H9 (cell line): Measurements from ENCODE around the gene GNA12. TPM values are rescaled to one million over a fixed set of nuclear protein-coding genes. Genes with fewer than 3 reads are reported as not detected.

Source experiments
- DNase-seq: peaks from one replicate; pipeline ENCODE4 v3.0.0-alpha.2; 2017
- H2AFZ ChIP-seq: one replicate; pipeline ENCODE4 v1.6.1; 2013; ENCODE audit warnings: mild to moderate bottlenecking, low read length, control low read depth, moderate library complexity
- H2AK5ac ChIP-seq: 2 replicates; pipeline ENCODE4 v1.6.1; 2013; ENCODE audit warnings: low read length, control low read depth, mixed read lengths; ENCODE audit not compliant: insufficient read length
- H2BK120ac ChIP-seq: one replicate; pipeline ENCODE4 v1.6.1; 2013; ENCODE audit warnings: low read depth, mild to moderate bottlenecking, low read length, control low read depth, inconsistent platforms; ENCODE audit not compliant: poor library complexity, severe bottlenecking
- H2BK12ac ChIP-seq: 2 replicates; pipeline ENCODE4 v1.6.1; 2013; ENCODE audit warnings: low read length, control low read depth, mixed read lengths, low read depth; ENCODE audit not compliant: insufficient read length
- H2BK15ac ChIP-seq: 2 replicates; pipeline ENCODE4 v1.6.1; 2013; ENCODE audit warnings: low read depth, low read length, control low read depth
- H2BK20ac ChIP-seq: one replicate; pipeline ENCODE4 v1.6.1; 2013; ENCODE audit warnings: low read depth, mild to moderate bottlenecking, low read length, control low read depth, inconsistent platforms; ENCODE audit not compliant: poor library complexity, severe bottlenecking
- H2BK5ac ChIP-seq: 2 replicates; pipeline ENCODE4 v1.6.1; 2013; ENCODE audit warnings: low read length, control low read depth, mixed read lengths; ENCODE audit not compliant: insufficient read length
- H3K14ac ChIP-seq: 2 replicates; pipeline ENCODE4 v1.6.1; 2013; ENCODE audit warnings: low read length, control low read depth; ENCODE audit not compliant: insufficient read depth
- H3K18ac ChIP-seq: 2 replicates; pipeline ENCODE4 v1.6.1; 2013; ENCODE audit warnings: low read depth, mild to moderate bottlenecking, mixed read lengths, low read length, control low read depth; ENCODE audit not compliant: insufficient read length
- H3K23ac ChIP-seq: 2 replicates; pipeline ENCODE4 v1.6.1; 2013; ENCODE audit warnings: low read length, control low read depth, mixed read lengths, low read depth; ENCODE audit not compliant: insufficient read length
- H3K23me2 ChIP-seq: 2 replicates; pipeline ENCODE4 v1.6.1; 2013; ENCODE audit warnings: low read depth, mild to moderate bottlenecking, mixed read lengths, low read length, control low read depth; ENCODE audit not compliant: insufficient read length, poor library complexity, severe bottlenecking
- H3K27ac ChIP-seq: 2 replicates; pipeline ENCODE4 v1.5.1; 2013; ENCODE audit warnings: low read length, control low read depth, mixed read lengths, low read depth; ENCODE audit not compliant: insufficient read length
- H3K27me3 ChIP-seq: 2 replicates; pipeline ENCODE4 v1.6.1; 2013; ENCODE audit warnings: low read length, control low read depth, inconsistent platforms; ENCODE audit not compliant: insufficient read depth
- H3K4ac ChIP-seq: 2 replicates; pipeline ENCODE4 v1.6.1; 2013; ENCODE audit warnings: low read depth, mild to moderate bottlenecking, control low read depth, inconsistent platforms, low read length, moderate library complexity
- H3K4me1 ChIP-seq: 2 replicates; pipeline ENCODE4 v1.6.1; 2013; ENCODE audit warnings: low read length, control low read depth, inconsistent platforms; ENCODE audit not compliant: insufficient read depth
- H3K4me2 ChIP-seq: 2 replicates; pipeline ENCODE4 v1.6.1; 2013; ENCODE audit warnings: low read length, control low read depth, mixed read lengths; ENCODE audit not compliant: insufficient read length, insufficient read depth
- H3K56ac ChIP-seq: 2 replicates; pipeline ENCODE4 v1.6.1; 2013; ENCODE audit warnings: low read depth, mild to moderate bottlenecking, mixed read lengths, low read length, control low read depth; ENCODE audit not compliant: insufficient read length
- H3K79me1 ChIP-seq: 2 replicates; pipeline ENCODE4 v1.6.1; 2013; ENCODE audit warnings: low read depth, mild to moderate bottlenecking, moderate library complexity, low read length, control low read depth, inconsistent platforms; ENCODE audit not compliant: insufficient read depth, poor library complexity, severe bottlenecking
- H3K79me2 ChIP-seq: 2 replicates; pipeline ENCODE4 v1.6.1; 2013; ENCODE audit warnings: low read length, control low read depth, inconsistent platforms; ENCODE audit not compliant: insufficient read depth
- H3K9ac ChIP-seq: 2 replicates; pipeline ENCODE4 v1.6.1; 2013; ENCODE audit warnings: low read length, control low read depth, mixed read lengths; ENCODE audit not compliant: insufficient read length; ENCODE audit errors: extremely low read depth
- H3K9me3 ChIP-seq: one replicate; pipeline ENCODE4 v1.6.1; 2013; ENCODE audit warnings: low read depth, low read length, inconsistent platforms; ENCODE audit not compliant: control insufficient read depth
- H3T11ph ChIP-seq: one replicate; pipeline ENCODE4 v1.6.1; 2013; ENCODE audit warnings: mild to moderate bottlenecking, low read length, control low read depth, inconsistent platforms
- H4K20me1 ChIP-seq: one replicate; pipeline ENCODE4 v1.6.1; 2013; ENCODE audit not compliant: control insufficient read depth, insufficient read length, insufficient read depth
- H4K5ac ChIP-seq: 2 replicates; pipeline ENCODE4 v1.6.1; 2013; ENCODE audit warnings: low read depth, mild to moderate bottlenecking, mixed read lengths, low read length, control low read depth; ENCODE audit not compliant: insufficient read length
- H4K8ac ChIP-seq: replicated peaks from 2 replicates; pipeline ENCODE4 v1.6.1; 2013; ENCODE audit warnings: low read length, control low read depth, mixed read lengths, low read depth; ENCODE audit not compliant: insufficient read length
- H4K91ac ChIP-seq: 2 replicates; pipeline ENCODE4 v1.6.1; 2013; ENCODE audit warnings: low read depth, mild to moderate bottlenecking, moderate library complexity, mixed read lengths, low read length, control low read depth; ENCODE audit not compliant: insufficient read length
- H3K27ac Mint-ChIP-seq, 3 experiments: 2 replicates in 2 of 3; 3 replicates in 1 of 3; pipeline ENCODE4 v1.8.0; 2020 to 2021; ENCODE audit warnings: mixed read lengths in 3 of 3, mild to moderate bottlenecking in 1 of 3, moderate library complexity in 1 of 3
- H3K27me3 Mint-ChIP-seq: 2 replicates; pipeline ENCODE4 v1.8.0; 2021; ENCODE audit warnings: low read depth, mild to moderate bottlenecking, moderate library complexity, mixed read lengths
- H3K36me3 Mint-ChIP-seq, 3 experiments: 2 replicates in 2 of 3; 3 replicates in 1 of 3; pipeline ENCODE4 v1.8.0; 2020 to 2021; ENCODE audit warnings: low read depth in 3 of 3, mixed read lengths in 3 of 3; ENCODE audit not compliant: insufficient read depth in 1 of 3
- H3K4me1 Mint-ChIP-seq, 2 experiments: 2 replicates each; pipeline ENCODE4 v1.8.0; 2020; ENCODE audit warnings: mixed read lengths in 2 of 2
- H3K4me3 Mint-ChIP-seq, 2 experiments: 2 replicates in 1 of 2; 3 replicates in 1 of 2; pipeline ENCODE4 v1.8.0; 2020 to 2021; ENCODE audit warnings: mild to moderate bottlenecking in 2 of 2, mixed read lengths in 2 of 2, moderate library complexity in 1 of 2
- H3K9me3 Mint-ChIP-seq, 2 experiments: 2 replicates in 1 of 2; 3 replicates in 1 of 2; pipeline ENCODE4 v1.8.0; 2020; ENCODE audit warnings: mild to moderate bottlenecking in 2 of 2, mixed read lengths in 2 of 2, moderate library complexity in 1 of 2
- CTCF ChIP-seq: fragments of 200-600 bp; sonication (generic); conservative IDR thresholded peaks from 3 replicates; pipeline ENCODE4 v1.8.0; 2021; ENCODE audit warnings: antibody characterized with exemption, mild to moderate bottlenecking
- WGBS: extraction: QIAGEN DNeasy Blood & Tissue Kit; methylation state at CpG from one replicate; pipeline ENCODE4 v1.1.7; 2013; ENCODE audit warnings: missing lambda C conversion rate, low lambda C conversion rate, mixed read lengths; ENCODE audit not compliant: insufficient read length; ENCODE audit errors: extremely low coverage; 5-methylcytosine and 5-hydroxymethylcytosine counted together
- total RNA-seq: library from RNA; stranded (reverse); gene quantifications from 2 replicates; pipeline ENCODE4 v1.2.1, GENCODE V29; 2021

GNA12 gene
- total RNA-seq, 1 experiment from 2014 or later: 60.2 TPM

GRCh38 chr7:2799253-2799652 is 44.9 kb downstream of the GNA12 start:
- Histone ChIP-seq H3K4me1 (peaks cover 30% of the 10 kb centered on the region; the same call in 1 of the 2 replicates), H3T11ph (no peak overlapping the region), H3K27ac (no peak overlapping the region), H3K9ac (no peak overlapping the region), H4K91ac (no peak overlapping the region), H3K9me3 (no peaks in the 10 kb centered on the region), H3K4ac (no peak overlapping the region), H3K14ac (no peak overlapping the region), H3K18ac (no peak overlapping the region), H2AK5ac (no peak overlapping the region), H2BK20ac (no peak overlapping the region), H4K5ac (no peak overlapping the region), H3K79me1 (peaks cover 5% of the 10 kb centered on the region), H2BK5ac (no peak overlapping the region), H4K8ac (no peak overlapping the region), H3K4me2 (no peak overlapping the region), H2AFZ (no peak overlapping the region), H3K79me2 (peaks cover 35% of the 10 kb centered on the region; the same call in 1 of the 2 replicates), H3K23me2 (peaks cover 3% of the 10 kb centered on the region), H3K56ac (no peak overlapping the region), H3K23ac (no peak overlapping the region), H4K20me1 (no peaks in the 10 kb centered on the region), H2BK15ac (no peak overlapping the region), H2BK120ac (no peak overlapping the region), H2BK12ac (no peak overlapping the region), H3K27me3 (no peaks in the 10 kb centered on the region)
- peaks cover 4 to 9% (median 8%) of the 10 kb centered on the region in 3 experiments; a peak in 6 of 7 replicates for H3K36me3 Mint-ChIP-seq
- no CpG with 5 or more reads among the region's 4 CpGs for WGBS
- H3K27me3 Mint-ChIP-seq: no peaks in the 10 kb centered on the region
- H3K4me3 Mint-ChIP-seq: no peak overlapping the region; a peak in 1 of 5 replicates
- H3K27ac Mint-ChIP-seq: no peak overlapping the region; a peak in 1 of 7 replicates
- no peak for DNase-seq
- H3K9me3 Mint-ChIP-seq: no peaks in the 10 kb centered on the region; a peak in 1 of 5 replicates
- H3K4me1 Mint-ChIP-seq: peaks cover 49 to 59% of the 10 kb centered on the region in 2 experiments
- no peak for TF ChIP-seq CTCF
